ENCODE data around the gene WDFY3. TPM values are rescaled to one million over a fixed set of nuclear protein-coding genes. Genes with fewer than 3 reads are reported as not detected.

WDFY3 gene
- total RNA-seq, 6 experiments from 2014 or later = 39.1 to 52.6 (median 48.3) TPM

DNA sequence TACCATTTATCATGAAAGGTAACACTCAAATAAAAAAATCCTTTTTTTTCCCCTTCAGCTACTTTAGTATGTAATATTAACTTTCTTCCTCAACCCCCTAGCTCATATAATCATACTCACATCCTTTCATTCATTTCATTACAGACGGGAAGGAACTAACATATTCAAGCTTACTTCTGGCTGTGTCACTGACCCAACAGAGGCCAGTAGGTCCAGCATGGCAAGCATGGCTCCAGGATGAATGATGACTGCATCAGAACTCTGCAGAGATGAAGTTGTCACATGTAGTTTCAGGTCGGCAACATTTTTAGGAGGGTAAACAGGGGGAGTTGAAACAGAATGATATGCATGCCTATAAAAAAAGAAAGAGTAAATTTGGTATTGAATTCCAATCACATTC lies 163.4 kb downstream of the WDFY3 start:
- Mint-ChIP-seq H3K36me3 (ENCODE audit: low read depth) (peaks cover 29% of the 10 kb centered on the region), H3K9me3 (no peaks in the 10 kb centered on the region), H3K27me3 (ENCODE audit: insufficient read depth) (no peaks in the 10 kb centered on the region), H3K4me3 (no peak overlapping the region), H3K4me1 (ENCODE audit: low read depth) (peaks cover 48% of the 10 kb centered on the region), H3K27ac (no peak overlapping the region)
- TF ChIP-seq, protein P1, sequence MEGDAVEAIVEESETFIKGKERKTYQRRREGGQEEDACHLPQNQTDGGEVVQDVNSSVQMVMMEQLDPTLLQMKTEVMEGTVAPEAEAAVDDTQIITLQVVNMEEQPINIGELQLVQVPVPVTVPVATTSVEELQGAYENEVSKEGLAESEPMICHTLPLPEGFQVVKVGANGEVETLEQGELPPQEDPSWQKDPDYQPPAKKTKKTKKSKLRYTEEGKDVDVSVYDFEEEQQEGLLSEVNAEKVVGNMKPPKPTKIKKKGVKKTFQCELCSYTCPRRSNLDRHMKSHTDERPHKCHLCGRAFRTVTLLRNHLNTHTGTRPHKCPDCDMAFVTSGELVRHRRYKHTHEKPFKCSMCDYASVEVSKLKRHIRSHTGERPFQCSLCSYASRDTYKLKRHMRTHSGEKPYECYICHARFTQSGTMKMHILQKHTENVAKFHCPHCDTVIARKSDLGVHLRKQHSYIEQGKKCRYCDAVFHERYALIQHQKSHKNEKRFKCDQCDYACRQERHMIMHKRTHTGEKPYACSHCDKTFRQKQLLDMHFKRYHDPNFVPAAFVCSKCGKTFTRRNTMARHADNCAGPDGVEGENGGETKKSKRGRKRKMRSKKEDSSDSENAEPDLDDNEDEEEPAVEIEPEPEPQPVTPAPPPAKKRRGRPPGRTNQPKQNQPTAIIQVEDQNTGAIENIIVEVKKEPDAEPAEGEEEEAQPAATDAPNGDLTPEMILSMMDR (IDR thresholded peaks at IDR 0.05) = no peak
- no peak for DNase-seq

DNA sequence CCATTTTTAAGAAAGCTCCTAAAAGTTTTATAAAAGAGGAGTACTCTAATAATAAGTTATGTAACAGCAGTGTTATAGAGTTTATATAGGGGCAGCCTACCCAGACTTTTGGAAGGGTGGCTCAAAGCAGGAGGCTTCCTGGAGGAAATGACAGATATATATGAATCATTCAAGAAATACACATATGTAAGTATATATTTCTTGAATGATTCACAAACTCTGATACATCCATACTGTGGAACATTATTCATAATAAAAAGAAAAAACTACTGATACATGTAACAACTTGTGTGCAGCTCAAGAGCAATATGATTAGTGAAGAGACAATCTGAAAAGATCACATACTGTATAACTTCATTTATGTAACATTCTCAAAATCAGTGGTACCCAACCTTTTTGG lies 166.2 kb downstream of the WDFY3 start:
- Mint-ChIP-seq H3K9me3 (no peaks in the 10 kb centered on the region), H3K36me3 (ENCODE audit: low read depth) (peaks cover 32% of the 10 kb centered on the region), H3K27me3 (ENCODE audit: insufficient read depth) (no peaks in the 10 kb centered on the region; the same call in 1 of the 2 replicates), H3K4me3 (no peak overlapping the region), H3K4me1 (ENCODE audit: low read depth) (peaks cover 48% of the 10 kb centered on the region), H3K27ac (peak overlapping the region; percentile 31; the same call in 1 of the 2 replicates)
- TF ChIP-seq, protein P1 (IDR thresholded peaks at IDR 0.05) = no peak
- DNase-seq = no peak

DNA sequence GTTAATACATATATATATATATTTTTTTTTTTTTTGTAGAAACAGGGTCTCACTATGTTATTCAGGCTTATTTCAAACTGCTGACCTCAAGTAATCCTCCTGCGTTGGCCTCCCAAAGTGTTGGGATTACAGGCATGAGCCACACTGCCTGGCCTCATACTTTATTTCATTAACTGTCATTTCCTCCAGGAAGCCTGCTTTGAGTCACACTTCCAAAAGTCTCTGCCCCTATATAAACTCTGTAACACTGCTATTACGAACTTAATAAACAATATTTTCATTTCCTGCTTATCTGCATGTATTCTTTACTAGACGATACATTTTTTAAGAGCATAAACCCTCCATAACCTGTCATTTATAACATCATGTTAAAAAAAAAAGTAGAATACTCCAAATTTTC lies 167.2 kb downstream of the WDFY3 start:
- H3K4me3 Mint-ChIP-seq = no peak overlapping the region
- no peak for DNase-seq
- TF ChIP-seq, protein P1 (IDR thresholded peaks at IDR 0.05) = no peak
- H3K4me1 Mint-ChIP-seq (ENCODE audit: low read depth) = peaks cover 42% of the 10 kb centered on the region
- H3K27ac Mint-ChIP-seq = no peak overlapping the region
- no peaks in the 10 kb centered on the region; the same call in 1 of the 2 replicates for H3K27me3 Mint-ChIP-seq (ENCODE audit: insufficient read depth)
- peaks cover 38% of the 10 kb centered on the region for H3K36me3 Mint-ChIP-seq (ENCODE audit: low read depth)
- H3K9me3 Mint-ChIP-seq = no peaks in the 10 kb centered on the region

DNA sequence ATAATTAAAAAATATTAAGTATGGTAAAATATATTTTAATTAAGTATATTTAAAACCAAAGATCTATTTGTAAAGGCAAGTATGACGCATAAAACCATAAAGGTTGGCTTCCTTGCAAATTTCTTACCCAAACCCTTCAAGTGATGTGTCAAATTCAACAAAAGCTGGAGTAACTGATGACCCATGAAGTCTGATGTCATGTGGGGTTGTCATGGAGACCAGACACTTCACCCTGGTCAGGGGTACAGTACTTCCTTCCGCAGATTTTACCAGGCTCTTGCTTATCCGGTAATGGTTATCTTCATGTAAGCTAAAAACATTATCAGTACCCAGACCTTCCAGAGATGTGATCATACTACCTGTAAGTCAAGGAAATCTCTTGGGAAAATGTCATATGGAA lies 170.1 kb downstream of the WDFY3 start:
- no peaks in the 10 kb centered on the region for H3K9me3 Mint-ChIP-seq
- DNase-seq = no peak
- no peaks in the 10 kb centered on the region; the same call in 1 of the 2 replicates for H3K27me3 Mint-ChIP-seq (ENCODE audit: insufficient read depth)
- peaks cover 44% of the 10 kb centered on the region for H3K4me1 Mint-ChIP-seq (ENCODE audit: low read depth)
- H3K4me3 Mint-ChIP-seq = no peak overlapping the region
- H3K36me3 Mint-ChIP-seq (ENCODE audit: low read depth) = peaks cover 44% of the 10 kb centered on the region
- TF ChIP-seq, protein P1 (IDR thresholded peaks at IDR 0.05) = no peak
- H3K27ac Mint-ChIP-seq = no peak overlapping the region

DNA sequence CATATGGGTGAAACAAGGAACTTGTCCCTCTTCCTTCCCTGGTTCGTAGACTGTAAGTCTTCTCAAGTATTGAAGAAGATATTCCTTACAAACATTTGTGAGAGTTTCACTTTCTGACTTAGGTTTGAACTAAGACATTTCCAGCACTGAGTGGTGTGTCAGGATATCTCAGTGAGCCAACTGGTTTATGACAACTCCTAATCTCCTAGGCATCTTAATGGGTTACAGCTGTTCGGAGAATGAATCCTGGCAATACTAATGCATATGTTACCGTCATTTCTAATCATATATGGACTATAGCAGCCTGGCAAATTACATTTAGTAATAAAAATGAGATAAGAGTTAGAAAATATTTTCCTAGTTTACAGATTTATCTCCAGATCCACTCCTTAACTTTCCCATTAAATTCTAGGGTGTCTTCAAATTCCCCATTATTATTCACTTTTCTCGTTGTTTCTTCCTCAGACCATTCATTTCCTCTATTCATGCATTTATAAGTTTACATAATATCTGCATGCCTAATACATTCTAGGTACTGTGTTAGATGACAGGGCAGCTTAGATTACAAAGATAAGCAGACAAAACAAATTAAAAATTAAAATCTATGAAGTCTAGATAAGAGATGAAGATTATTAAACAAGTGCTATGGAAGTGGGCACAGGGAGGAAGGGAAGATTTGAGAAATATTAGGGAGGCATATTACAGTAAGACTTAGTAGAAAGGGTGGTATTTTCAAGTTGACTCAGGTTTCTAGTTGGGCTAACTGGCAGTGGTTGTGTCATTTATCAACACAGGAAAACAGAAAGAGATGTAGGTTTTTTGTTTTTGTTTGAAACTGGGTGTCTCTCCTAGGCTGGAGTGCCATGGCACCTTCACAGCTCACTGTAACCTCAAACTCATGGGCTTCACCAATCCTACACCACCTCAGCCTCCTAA lies 173.9 kb downstream of the WDFY3 start:
- H3K4me1 Mint-ChIP-seq (ENCODE audit: low read depth) = peaks cover 17% of the 10 kb centered on the region

More for the DNA sequence above, 173.9 kb downstream of the WDFY3 start:
- peak; percentile 62 for DNase-seq
- TF ChIP-seq, protein P1 (IDR thresholded peaks at IDR 0.05) = no peak
- peak overlapping the region; percentile 43 for H3K4me3 Mint-ChIP-seq
- H3K36me3 Mint-ChIP-seq (ENCODE audit: low read depth) = peaks cover 28% of the 10 kb centered on the region
- peak overlapping the region; percentile 67 for H3K27ac Mint-ChIP-seq
- no peaks in the 10 kb centered on the region for H3K9me3 Mint-ChIP-seq
- no peaks in the 10 kb centered on the region; the same call in 1 of the 2 replicates for H3K27me3 Mint-ChIP-seq (ENCODE audit: insufficient read depth)
